Thoracic aorta (tissue), 2 donors: ENCODE data around the gene TOP1. TPM values are rescaled to one million over a fixed set of nuclear protein-coding genes. Genes with fewer than 3 reads are reported as not detected.

Source experiments
- ATAC-seq: fragments of 150-250 bp; one replicate; pipeline ENCODE4 v1.8.0; 2017; ENCODE audit warnings: low read depth; ENCODE audit not compliant: insufficient number of reproducible peaks, low FRiP score
- DNase-seq: peaks from one replicate; pipeline ENCODE4 v3.0.0-alpha.2; 2020; ENCODE audit warnings: low spot score
- H3K27ac ChIP-seq, 2 donors: fragments of 200-600 bp; sonication (generic); 1 replicate in 1 of 2; 2 replicates in 1 of 2; pipeline ENCODE4 v1.5.1; 2016; ENCODE audit warnings: mild to moderate bottlenecking in 2 of 2, moderate library complexity in 2 of 2
- H3K27me3 ChIP-seq: fragments of 200-600 bp; sonication (generic); replicated peaks from 2 replicates; pipeline ENCODE4 v1.6.0; 2016; ENCODE audit warnings: mild to moderate bottlenecking; ENCODE audit not compliant: insufficient read depth
- H3K36me3 ChIP-seq: fragments of 200-600 bp; sonication (generic); one replicate; pipeline ENCODE4 v1.5.1; 2016
- H3K4me1 ChIP-seq, 2 donors: fragments of 200-600 bp; sonication (generic); 1 replicate in 1 of 2; 2 replicates in 1 of 2; pipeline versions ENCODE4 v1.5.1 to v1.6.0; 2016; ENCODE audit warnings: low read depth in 2 of 2, mild to moderate bottlenecking in 1 of 2; ENCODE audit not compliant: control insufficient read depth in 1 of 2
- H3K4me3 ChIP-seq: fragments of 200-600 bp; sonication (generic); 2 replicates; pipeline ENCODE4 v1.5.1; 2016; ENCODE audit warnings: mild to moderate bottlenecking
- H3K9me3 ChIP-seq: fragments of 200-600 bp; sonication (generic); 2 replicates; pipeline ENCODE4 v1.5.1; 2016
- total RNA-seq, 2 donors: library from RNA; depleted of rRNA; stranded (reverse); fragments of >200 nt; gene quantifications; one replicate each; pipeline versions ENCODE4 v1.1.0 to v1.2.3, GENCODE V29; 2016
- TF ChIP-seq, protein P1 (sequence below): fragments of 200-600 bp; sonication (generic); IDR thresholded peaks from one replicate; pipeline ENCODE4 v1.5.1; 2019; ENCODE audit warnings: antibody characterized with exemption

TOP1 gene
- total RNA-seq, 2 donors from 2014 or later = 17.3 to 35.4 TPM

DNA sequence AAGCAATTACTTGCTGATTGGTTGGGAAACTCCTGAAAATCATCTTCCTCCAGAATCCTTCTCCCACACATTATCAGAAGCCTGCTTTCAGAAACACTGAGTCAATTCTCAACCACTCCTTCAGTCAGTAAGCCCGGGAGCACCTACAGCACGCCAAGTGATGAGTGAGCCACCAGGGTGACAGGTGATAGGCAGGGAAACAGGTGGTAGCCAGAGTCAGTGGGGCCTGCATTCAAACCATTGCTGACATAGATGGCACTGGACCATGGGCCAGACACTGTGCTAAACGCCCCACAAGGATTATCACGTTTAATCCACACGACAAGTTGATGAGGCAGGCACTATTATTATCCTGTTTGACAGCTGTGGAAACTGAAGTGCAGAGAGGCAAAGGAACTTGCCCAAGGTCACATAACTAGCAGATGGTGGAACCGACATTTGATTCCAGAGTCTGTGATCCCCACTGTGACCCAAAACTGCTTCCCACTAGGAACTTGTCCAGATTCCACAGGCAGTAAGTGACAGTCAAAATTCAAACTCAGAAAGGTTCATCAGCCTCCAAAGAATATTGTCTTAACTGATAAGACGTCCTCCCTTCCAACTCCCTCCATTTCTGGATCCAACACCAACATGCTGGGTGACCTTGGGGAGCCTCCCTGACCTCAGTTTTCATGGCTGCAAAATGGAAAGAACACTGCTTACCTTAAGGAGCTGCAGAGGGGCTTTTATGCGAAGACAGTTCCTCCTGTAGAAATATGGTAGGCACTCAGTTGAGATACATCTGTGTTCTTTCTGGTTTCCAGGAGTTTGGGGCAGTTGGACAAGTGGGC is 23.9 kb upstream of the TOP1 start:
- Histone ChIP-seq H3K27ac (peak overlapping the region in 1 of 2 donors; percentile 41), H3K4me1 (peaks cover 16 to 34% of the 10 kb centered on the region in 2 donors), H3K9me3 (no peaks in the 10 kb centered on the region), H3K4me3 (no peak overlapping the region), H3K27me3 (no peaks in the 10 kb centered on the region), H3K36me3 (no peaks in the 10 kb centered on the region)
- no peak for DNase-seq
- ATAC-seq = no peak
- TF ChIP-seq, protein P1, sequence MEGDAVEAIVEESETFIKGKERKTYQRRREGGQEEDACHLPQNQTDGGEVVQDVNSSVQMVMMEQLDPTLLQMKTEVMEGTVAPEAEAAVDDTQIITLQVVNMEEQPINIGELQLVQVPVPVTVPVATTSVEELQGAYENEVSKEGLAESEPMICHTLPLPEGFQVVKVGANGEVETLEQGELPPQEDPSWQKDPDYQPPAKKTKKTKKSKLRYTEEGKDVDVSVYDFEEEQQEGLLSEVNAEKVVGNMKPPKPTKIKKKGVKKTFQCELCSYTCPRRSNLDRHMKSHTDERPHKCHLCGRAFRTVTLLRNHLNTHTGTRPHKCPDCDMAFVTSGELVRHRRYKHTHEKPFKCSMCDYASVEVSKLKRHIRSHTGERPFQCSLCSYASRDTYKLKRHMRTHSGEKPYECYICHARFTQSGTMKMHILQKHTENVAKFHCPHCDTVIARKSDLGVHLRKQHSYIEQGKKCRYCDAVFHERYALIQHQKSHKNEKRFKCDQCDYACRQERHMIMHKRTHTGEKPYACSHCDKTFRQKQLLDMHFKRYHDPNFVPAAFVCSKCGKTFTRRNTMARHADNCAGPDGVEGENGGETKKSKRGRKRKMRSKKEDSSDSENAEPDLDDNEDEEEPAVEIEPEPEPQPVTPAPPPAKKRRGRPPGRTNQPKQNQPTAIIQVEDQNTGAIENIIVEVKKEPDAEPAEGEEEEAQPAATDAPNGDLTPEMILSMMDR = no peak

DNA sequence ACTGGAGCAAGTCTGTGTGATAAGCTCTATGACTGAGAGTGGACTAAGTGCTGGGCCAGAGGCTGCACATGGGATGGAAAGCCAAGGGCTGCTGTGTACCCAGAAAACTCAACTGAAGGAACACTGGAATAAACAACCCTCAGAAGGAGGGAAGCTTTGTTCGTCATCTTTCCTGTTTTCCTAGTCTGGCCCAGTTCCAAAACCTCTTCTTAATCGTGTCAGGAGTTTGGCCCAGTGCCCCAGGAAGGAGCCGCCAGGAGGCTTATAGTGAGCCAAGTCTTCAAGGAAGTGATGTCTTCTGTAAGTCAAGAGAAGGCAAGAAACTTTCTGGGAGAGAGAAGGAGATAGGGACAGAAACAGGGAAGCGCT is 23.3 kb upstream of the TOP1 start:
- Histone ChIP-seq H3K9me3 (no peaks in the 10 kb centered on the region), H3K4me1 (peaks cover 16 to 34% of the 10 kb centered on the region in 2 donors), H3K27me3 (no peaks in the 10 kb centered on the region), H3K36me3 (no peaks in the 10 kb centered on the region), H3K4me3 (no peak overlapping the region), H3K27ac (peak overlapping the region in 1 of 2 donors; percentile 41)
- DNase-seq = peak; percentile 60
- peak; percentile 46 for ATAC-seq
- TF ChIP-seq, protein P1 = no peak

DNA sequence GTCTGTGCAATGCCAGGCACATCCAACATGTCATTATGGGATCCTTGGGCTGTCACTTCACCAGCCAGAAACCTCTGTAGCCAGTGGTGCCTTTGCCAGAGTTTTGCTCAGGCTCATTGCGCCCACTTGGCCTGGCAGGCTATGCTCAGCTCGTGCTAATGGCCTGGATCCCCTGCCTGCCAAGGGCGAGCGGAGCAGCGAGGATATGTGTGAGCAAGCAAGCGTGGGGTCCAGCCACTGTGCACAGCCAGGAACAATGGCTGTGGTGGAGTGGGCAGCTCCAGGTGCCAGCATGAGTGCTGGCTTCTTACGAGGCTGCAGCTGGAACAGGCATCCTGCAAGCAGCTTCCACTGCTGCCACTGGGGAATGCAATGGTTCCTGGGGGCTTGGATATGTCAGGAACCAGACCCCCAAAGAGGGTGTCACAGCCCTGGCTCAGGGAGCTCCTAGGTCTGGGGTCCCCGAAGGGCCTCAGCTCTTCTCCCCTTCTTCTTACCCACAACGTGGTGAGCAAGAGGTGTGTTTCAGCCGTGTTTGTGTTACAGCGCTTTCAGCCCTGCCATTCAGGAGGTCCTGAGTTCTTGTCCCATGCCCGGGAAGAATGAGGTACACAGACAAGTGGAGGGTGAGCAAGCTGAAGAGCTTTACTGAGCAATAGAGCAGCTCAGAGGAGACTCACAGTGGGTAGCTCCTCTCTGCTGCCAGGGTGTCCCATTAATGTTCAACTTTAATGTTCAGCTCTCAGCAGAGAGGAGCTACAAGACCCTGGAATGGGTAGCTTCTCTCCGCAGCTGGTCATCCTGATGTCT is 22.3 kb upstream of the TOP1 start:
- no peak for DNase-seq
- H3K27me3 ChIP-seq = no peaks in the 10 kb centered on the region
- H3K36me3 ChIP-seq = no peaks in the 10 kb centered on the region
- TF ChIP-seq, protein P1 = no peak
- no peak overlapping the region for H3K27ac ChIP-seq
- no peak overlapping the region for H3K4me3 ChIP-seq
- no peaks in the 10 kb centered on the region for H3K9me3 ChIP-seq
- no peak for ATAC-seq
- peaks cover 16 to 34% of the 10 kb centered on the region in 2 donors for H3K4me1 ChIP-seq

DNA sequence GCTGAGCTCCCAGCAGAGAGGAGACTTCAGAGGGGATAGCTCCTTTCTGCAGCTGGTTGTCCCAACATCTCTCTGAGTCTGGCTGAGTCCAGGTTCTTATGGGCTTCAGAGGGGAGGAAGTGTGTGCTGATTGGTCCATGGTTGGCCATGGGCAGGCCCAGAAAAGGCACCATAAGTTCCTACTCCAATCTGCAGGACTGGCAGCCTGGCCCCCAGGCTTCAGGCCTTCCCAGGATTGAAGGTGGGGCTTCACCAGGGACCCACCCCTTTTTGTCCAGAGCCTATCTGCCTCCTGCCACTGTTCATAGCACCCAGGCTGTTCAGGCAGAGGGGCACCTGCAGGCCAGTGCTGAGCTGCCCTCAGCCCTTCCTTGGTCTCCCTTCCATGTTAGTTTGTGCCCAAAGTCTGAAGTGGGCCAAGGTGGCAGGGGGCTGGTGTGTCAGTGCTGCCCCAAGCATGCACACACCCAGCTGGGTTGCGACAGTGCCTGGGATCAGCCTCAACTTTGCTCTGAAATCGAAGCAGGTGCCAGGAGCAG is 21.6 kb upstream of the TOP1 start:
- no peak for DNase-seq
- Histone ChIP-seq H3K36me3 (no peaks in the 10 kb centered on the region), H3K27me3 (no peaks in the 10 kb centered on the region), H3K9me3 (no peaks in the 10 kb centered on the region), H3K4me3 (no peak overlapping the region), H3K4me1 (peaks cover 16 to 35% of the 10 kb centered on the region in 2 donors), H3K27ac (no peak overlapping the region)
- no peak for ATAC-seq
- TF ChIP-seq, protein P1 = no peak

DNA sequence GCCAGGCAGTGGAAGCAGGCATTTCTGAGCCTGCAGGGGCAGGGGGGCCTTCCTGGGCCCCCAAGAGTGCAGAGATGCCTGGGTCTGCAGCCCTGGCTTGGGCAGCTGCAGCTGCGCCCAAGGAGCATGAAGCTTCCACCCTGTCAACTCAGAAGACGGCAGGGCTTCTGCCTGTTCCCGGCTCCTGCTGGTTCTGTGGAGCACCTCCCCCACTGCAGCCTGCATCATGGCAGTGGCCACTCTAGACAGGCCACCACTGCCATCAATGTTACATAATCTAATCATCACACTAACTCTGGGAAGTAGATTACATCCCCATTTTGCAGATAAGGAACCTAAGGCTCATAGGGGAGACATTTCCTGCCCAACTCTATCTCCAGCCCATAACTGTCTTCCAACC is 21.1 kb upstream of the TOP1 start:
- H3K27me3 ChIP-seq = no peaks in the 10 kb centered on the region
- ATAC-seq = no peak

More for the DNA sequence above, 21.1 kb upstream of the TOP1 start:
- DNase-seq = no peak
- Histone ChIP-seq H3K36me3 (no peaks in the 10 kb centered on the region), H3K27ac (no peak overlapping the region), H3K4me3 (no peak overlapping the region), H3K4me1 (peaks cover 16 to 40% of the 10 kb centered on the region in 2 donors), H3K9me3 (no peaks in the 10 kb centered on the region)
- TF ChIP-seq, protein P1 = no peak
